ENCODE data around the gene RCOR1. TPM values are rescaled to one million over a fixed set of nuclear protein-coding genes. Genes with fewer than 3 reads are reported as not detected.

Gene RCOR1
- total and polyA plus RNA-seq, 2 donors (not counting 1 experiment from before 2014, with no cell fraction given), result 8.7 to 37.1 TPM

DNA sequence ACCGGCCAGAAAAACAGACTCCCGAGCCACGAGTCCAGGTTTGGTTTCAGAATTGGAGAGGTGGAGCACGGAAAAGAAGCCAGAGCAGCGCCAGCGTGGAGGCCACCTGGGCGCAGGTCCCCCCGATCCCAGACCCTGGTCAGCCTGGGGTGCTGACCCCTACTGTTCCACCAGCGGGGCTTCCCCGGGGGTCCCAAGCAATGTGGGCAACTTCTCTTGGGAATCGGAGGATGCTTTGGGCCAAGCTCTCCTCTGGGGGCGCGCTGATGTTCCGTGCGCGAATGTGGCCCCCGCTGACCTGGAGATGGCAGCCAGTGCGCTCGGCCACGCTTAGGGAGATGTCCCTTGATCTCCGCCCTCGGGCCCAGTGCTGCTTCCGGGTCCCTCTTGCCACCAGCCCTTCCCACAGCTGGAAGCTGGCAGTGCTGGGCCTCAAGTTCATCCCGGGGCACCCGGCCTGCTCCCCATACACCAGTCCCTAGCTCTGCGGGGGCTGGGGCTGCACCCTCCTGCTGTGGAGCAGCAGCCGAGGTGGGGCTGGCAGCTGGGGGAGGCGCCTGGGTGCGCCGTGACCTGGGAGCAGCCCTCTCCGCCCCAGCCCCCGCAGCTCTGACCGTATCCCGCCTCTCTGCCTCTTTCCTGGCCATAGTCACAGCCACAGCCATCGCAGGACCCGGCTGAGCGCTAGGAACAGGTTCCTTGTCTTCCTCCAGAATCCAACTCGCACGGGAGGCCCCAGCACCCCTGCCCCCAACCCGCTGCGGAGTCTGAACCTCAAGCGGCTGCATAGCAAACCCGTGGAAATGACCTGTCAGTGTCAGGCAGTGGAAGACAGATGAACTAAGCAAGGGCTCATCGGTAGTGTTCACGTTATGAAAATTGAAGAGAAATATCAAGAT lies 91.2 kb downstream of the RCOR1 start:
- Histone ChIP-seq H3K27ac (ENCODE audit: low read length in 2 of 2) (no peak overlapping the region), H3K79me2 (ENCODE audit: control insufficient read depth, insufficient read depth, low read length) (peaks cover 80% of the 10 kb centered on the region), H3K27me3 (replicated peaks in 1 of 4; ENCODE audit: control extremely low read depth in 1 of 4, control insufficient read depth in 3 of 4, insufficient read depth in 4 of 4, low read length in 3 of 4) (no peaks in the 10 kb centered on the region), H4K20me1 (ENCODE audit: control insufficient read depth, insufficient read depth, low read length, poor library complexity, severe bottlenecking) (peaks cover 29% of the 10 kb centered on the region), H3K4me1 (ENCODE audit: control insufficient read depth in 2 of 2, insufficient read depth in 2 of 2, low read length in 2 of 2) (peaks cover 8 to 14% of the 10 kb centered on the region in 2 donors), H3K36me3 (replicated peaks in 1 of 2; ENCODE audit: control extremely low read depth in 1 of 2, control insufficient read depth in 1 of 2, extremely low read depth in 1 of 2, insufficient read depth in 2 of 2, low read length in 1 of 2) (peaks cover 2 to 14% of the 10 kb centered on the region in 2 experiments), H2AFZ (ENCODE audit: insufficient read depth, low read depth, low read length, poor library complexity, severe bottlenecking) (no peak overlapping the region), H3K9ac (ENCODE audit: low read length) (no peak overlapping the region), H3K9me3 (ENCODE audit: control extremely low read depth in 1 of 3, control insufficient read depth in 2 of 3, insufficient read depth in 1 of 3, low read length in 2 of 3) (no peaks in the 10 kb centered on the region), H3K4me2 (replicated peaks; ENCODE audit: low read depth, low read length, poor library complexity, severe bottlenecking) (no peak overlapping the region), H3K4me3 (ENCODE audit: control extremely low read depth in 1 of 5, extremely low read depth in 1 of 5, insufficient read depth in 1 of 5, low read depth in 2 of 5, low read length in 4 of 5) (no peak overlapping the region)
- Mint-ChIP-seq H3K27ac (no peak overlapping the region), H3K27me3 (no peaks in the 10 kb centered on the region), H3K4me1 (peaks cover 26% of the 10 kb centered on the region), H3K9me3 (ENCODE audit: insufficient read depth) (no peaks in the 10 kb centered on the region), H3K4me3 (no peak overlapping the region)
- no peak for ATAC-seq (ENCODE audit: low read depth)
- no peak for DNase-seq
- intact Hi-C loops (cut with micrococcal nuclease), result no loop called here
- CTCF ChIA-PET, result interaction anchor here (1.9 kb wide), 1 partner anchor 11 kb away, joined by 8 read pairs; no protein-coding TSS in a partner anchor
- no peak for TF ChIP-seq EZH2 (IDR thresholded peaks at IDR 0.05; ENCODE audit: borderline replicate concordance, insufficient read depth, low read depth, low read length, poor library complexity, severe bottlenecking)
- TF ChIP-seq, protein P1, sequence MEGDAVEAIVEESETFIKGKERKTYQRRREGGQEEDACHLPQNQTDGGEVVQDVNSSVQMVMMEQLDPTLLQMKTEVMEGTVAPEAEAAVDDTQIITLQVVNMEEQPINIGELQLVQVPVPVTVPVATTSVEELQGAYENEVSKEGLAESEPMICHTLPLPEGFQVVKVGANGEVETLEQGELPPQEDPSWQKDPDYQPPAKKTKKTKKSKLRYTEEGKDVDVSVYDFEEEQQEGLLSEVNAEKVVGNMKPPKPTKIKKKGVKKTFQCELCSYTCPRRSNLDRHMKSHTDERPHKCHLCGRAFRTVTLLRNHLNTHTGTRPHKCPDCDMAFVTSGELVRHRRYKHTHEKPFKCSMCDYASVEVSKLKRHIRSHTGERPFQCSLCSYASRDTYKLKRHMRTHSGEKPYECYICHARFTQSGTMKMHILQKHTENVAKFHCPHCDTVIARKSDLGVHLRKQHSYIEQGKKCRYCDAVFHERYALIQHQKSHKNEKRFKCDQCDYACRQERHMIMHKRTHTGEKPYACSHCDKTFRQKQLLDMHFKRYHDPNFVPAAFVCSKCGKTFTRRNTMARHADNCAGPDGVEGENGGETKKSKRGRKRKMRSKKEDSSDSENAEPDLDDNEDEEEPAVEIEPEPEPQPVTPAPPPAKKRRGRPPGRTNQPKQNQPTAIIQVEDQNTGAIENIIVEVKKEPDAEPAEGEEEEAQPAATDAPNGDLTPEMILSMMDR (IDR thresholded peaks at IDR 0.05), result no peak
- WGBS (ENCODE audit: insufficient coverage), result 97% methylated on average over 43 of the region's 45 CpGs
- POLR2A ChIA-PET, result no interaction called here

DNA sequence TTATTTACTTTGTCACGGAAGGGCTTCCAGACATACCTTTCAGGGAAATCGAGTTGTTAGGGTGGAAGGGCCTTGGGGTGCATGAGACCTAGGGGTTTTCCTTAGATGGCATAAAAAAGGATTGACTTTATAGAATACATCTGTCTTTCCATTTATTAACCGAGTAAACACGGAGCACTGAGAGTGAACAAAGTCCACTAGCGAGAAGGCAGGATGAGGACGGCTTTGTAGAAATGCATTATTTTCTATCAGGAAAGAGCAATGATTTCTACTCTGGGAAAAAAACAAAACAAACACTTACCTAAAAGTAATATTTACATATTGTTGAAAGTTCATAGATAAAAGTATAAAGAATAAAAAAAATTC lies 91.8 kb downstream of the RCOR1 start:
- Histone ChIP-seq H4K20me1 (ENCODE audit: control insufficient read depth, insufficient read depth, low read length, poor library complexity, severe bottlenecking) (peaks cover 35% of the 10 kb centered on the region), H3K79me2 (ENCODE audit: control insufficient read depth, insufficient read depth, low read length) (peaks cover 78% of the 10 kb centered on the region), H2AFZ (ENCODE audit: insufficient read depth, low read depth, low read length, poor library complexity, severe bottlenecking) (no peak overlapping the region), H3K4me1 (ENCODE audit: control insufficient read depth in 2 of 2, insufficient read depth in 2 of 2, low read length in 2 of 2) (peaks cover 8 to 14% of the 10 kb centered on the region in 2 donors), H3K4me3 (ENCODE audit: control extremely low read depth in 1 of 5, extremely low read depth in 1 of 5, insufficient read depth in 1 of 5, low read depth in 2 of 5, low read length in 4 of 5) (no peak overlapping the region), H3K27me3 (replicated peaks in 1 of 4; ENCODE audit: control extremely low read depth in 1 of 4, control insufficient read depth in 3 of 4, insufficient read depth in 4 of 4, low read length in 3 of 4) (no peaks in the 10 kb centered on the region), H3K36me3 (replicated peaks in 1 of 2; ENCODE audit: control extremely low read depth in 1 of 2, control insufficient read depth in 1 of 2, extremely low read depth in 1 of 2, insufficient read depth in 2 of 2, low read length in 1 of 2) (peaks cover 2 to 14% of the 10 kb centered on the region in 2 experiments), H3K9me3 (ENCODE audit: control extremely low read depth in 1 of 3, control insufficient read depth in 2 of 3, insufficient read depth in 1 of 3, low read length in 2 of 3) (no peaks in the 10 kb centered on the region), H3K4me2 (replicated peaks; ENCODE audit: low read depth, low read length, poor library complexity, severe bottlenecking) (no peak overlapping the region), H3K9ac (ENCODE audit: low read length) (no peak overlapping the region), H3K27ac (ENCODE audit: low read length in 2 of 2) (no peak overlapping the region)
- WGBS (ENCODE audit: insufficient coverage), result 100% methylated on average over 1 of the region's 6 CpGs
- POLR2A ChIA-PET, result no interaction called here
- no peaks in the 10 kb centered on the region for H3K27me3 Mint-ChIP-seq
- intact Hi-C loops (cut with micrococcal nuclease), result no loop called here
- H3K9me3 Mint-ChIP-seq (ENCODE audit: insufficient read depth), result no peaks in the 10 kb centered on the region
- CTCF ChIA-PET, result interaction anchor here (2.0 kb wide), 1 partner anchor 10 kb away, joined by 11 read pairs; no protein-coding TSS in a partner anchor
- peaks cover 27% of the 10 kb centered on the region for H3K4me1 Mint-ChIP-seq
- ATAC-seq (ENCODE audit: low read depth) (no peak), DNase-seq (no peak)
- TF ChIP-seq EZH2 (IDR thresholded peaks at IDR 0.05; ENCODE audit: borderline replicate concordance, insufficient read depth, low read depth, low read length, poor library complexity, severe bottlenecking), result no peak
- TF ChIP-seq, protein P1 (IDR thresholded peaks at IDR 0.05), result no peak
- no peak overlapping the region for H3K4me3 Mint-ChIP-seq
- no peak overlapping the region for H3K27ac Mint-ChIP-seq

Measured in B cell (primary cell).